Breast epithelium (tissue), 4 donors: ENCODE data around the gene PSAP. TPM values are rescaled to one million over a fixed set of nuclear protein-coding genes. Genes with fewer than 3 reads are reported as not detected.

Source experiments
- DNase-seq, 2 donors: peaks; one replicate each; pipeline ENCODE4 v3.0.0-alpha.2; 2019; ENCODE audit warnings: low spot score in 2 of 2
- H3K27ac ChIP-seq, 2 donors: fragments of 200-600 bp; sonication (generic) in 1 of 2; one replicate each; pipeline ENCODE4 v1.5.1; 2016 to 2019; ENCODE audit warnings: mild to moderate bottlenecking in 1 of 2
- H3K27me3 ChIP-seq, 2 donors: fragments of 200-600 bp; sonication (generic) in 1 of 2; one replicate each; pipeline versions ENCODE4 v1.5.1 to v1.6.0; 2017 to 2019; ENCODE audit warnings: control low read depth in 1 of 2, mild to moderate bottlenecking in 1 of 2
- H3K36me3 ChIP-seq: fragments of 200-600 bp; one replicate; pipeline ENCODE4 v1.5.1; 2019
- H3K4me1 ChIP-seq, 2 donors: fragments of 200-600 bp; sonication (generic); one replicate each; pipeline ENCODE4 v1.5.1; 2016 to 2019; ENCODE audit warnings: control low read depth in 1 of 2
- H3K4me3 ChIP-seq, 3 donors: fragments of 200-600 bp; sonication (generic); 1 replicate in 2 of 3; 2 replicates in 1 of 3; pipeline ENCODE4 v1.5.1; 2016 to 2019; ENCODE audit warnings: mild to moderate bottlenecking in 3 of 3, moderate library complexity in 2 of 3
- H3K9me3 ChIP-seq, 2 donors: fragments of 200-600 bp; sonication (generic) in 1 of 2; one replicate each; pipeline ENCODE4 v1.5.1; 2016 to 2019; ENCODE audit warnings: control low read depth in 1 of 2
- CTCF ChIP-seq, 3 donors: fragments of 450-650 bp; IDR thresholded peaks; one replicate each; pipeline ENCODE4 v1.5.1; 2016 to 2017; ENCODE audit warnings: antibody characterized with exemption in 3 of 3, mild to moderate bottlenecking in 3 of 3, moderate library complexity in 3 of 3
- POLR2A ChIP-seq: fragments of 450-650 bp; IDR thresholded peaks from one replicate; pipeline ENCODE4 v1.6.1; 2016; ENCODE audit warnings: antibody characterized with exemption, mild to moderate bottlenecking, moderate library complexity
- POLR2AphosphoS5 ChIP-seq, 3 donors: sonication (generic); formaldehyde crosslinking; IDR thresholded peaks; one replicate each; pipeline ENCODE4 v1.6.1; 2017; ENCODE audit warnings: antibody characterized with exemption in 3 of 3
- intact Hi-C: fragments of 100-400 bp; cut with DNase I; formaldehyde crosslinking; loops from one replicate; pipeline ENCODE4 v1.15.1; 2023; ENCODE audit warnings: low total_unique reads
- total RNA-seq, 3 donors: library from RNA; depleted of rRNA; stranded (reverse); fragments of >200 nt; gene quantifications; one replicate each; pipeline ENCODE4 v1.1.0, GENCODE V29; 2016

Gene PSAP
- total RNA-seq, 3 donors from 2014 or later: 623 to 1,873 (median 945) TPM

DNA sequence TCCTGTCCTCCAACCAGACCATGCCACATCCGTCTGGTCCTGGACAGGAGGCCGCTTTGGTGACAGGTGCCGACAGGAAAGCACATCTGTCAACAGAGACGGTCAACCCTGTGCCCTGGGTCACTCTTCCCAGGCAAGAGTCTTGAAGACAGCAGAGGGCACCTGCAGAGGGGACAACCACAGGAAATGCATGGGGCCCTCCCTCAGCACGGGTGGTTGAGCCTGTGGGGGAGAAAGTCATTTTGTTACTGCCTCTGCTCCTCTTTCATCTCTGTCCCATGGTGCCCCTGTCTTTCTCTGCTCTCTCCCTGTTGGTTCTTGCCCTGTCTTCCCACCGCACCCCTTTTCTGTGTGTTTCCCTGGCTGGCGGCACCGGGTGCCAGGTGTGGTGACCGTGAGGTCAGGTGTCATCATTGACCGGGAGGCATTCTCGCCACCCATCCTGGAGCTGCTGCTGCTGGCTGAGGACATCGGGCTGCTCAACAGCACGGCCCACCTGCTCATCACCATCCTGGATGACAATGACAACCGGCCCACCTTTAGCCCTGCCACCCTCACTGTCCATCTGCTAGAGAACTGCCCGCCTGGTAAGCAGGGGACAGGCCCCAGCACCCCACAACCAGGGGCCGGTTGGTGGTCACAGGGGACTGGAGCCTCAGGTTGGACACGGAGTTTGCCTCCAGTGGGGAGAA lies 60.2 kb downstream of the PSAP start:
- Histone ChIP-seq H3K27ac (no peak overlapping the region), H3K4me1 (no peaks in the 10 kb centered on the region), H3K27me3 (no peaks in the 10 kb centered on the region), H3K36me3 (no peaks in the 10 kb centered on the region), H3K9me3 (no peaks in the 10 kb centered on the region), H3K4me3 (no peak overlapping the region)
- no peak for DNase-seq
- intact Hi-C loops: loop anchor here (5.0 kb wide), 1 partner anchor 604 kb away; no protein-coding TSS in a partner anchor
- TF ChIP-seq POLR2A: no peak
- TF ChIP-seq CTCF (IDR thresholded peaks at IDR 0.05): no peak
- no peak for TF ChIP-seq POLR2AphosphoS5 (IDR thresholded peaks at IDR 0.05)

DNA sequence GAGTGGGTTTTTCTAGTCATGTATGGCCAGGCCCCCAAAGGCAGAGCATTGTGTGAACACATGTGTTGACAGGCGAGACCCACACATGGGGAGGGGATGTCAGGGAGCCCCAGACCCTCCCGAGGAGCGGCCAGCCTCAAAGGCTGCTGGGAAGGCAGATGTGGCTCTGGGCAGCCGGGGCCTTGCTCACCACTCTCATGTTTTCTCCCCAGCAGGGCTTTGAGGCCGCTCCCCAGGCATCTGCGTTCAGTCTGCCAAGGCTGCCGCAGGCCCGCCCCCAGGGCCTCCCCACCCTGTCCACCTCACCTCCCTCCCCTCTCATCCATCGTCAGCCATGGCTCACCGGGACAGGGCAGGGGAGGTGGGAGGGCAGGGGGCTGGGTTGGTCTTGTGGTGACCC lies 61.2 kb downstream of the PSAP start:
- Histone ChIP-seq H3K36me3 (no peaks in the 10 kb centered on the region), H3K27ac (no peak overlapping the region), H3K4me1 (no peaks in the 10 kb centered on the region), H3K9me3 (no peaks in the 10 kb centered on the region), H3K4me3 (no peak overlapping the region), H3K27me3 (no peaks in the 10 kb centered on the region)
- intact Hi-C loops: loop anchor here (5.0 kb wide), 1 partner anchor 603 kb away; no protein-coding TSS in a partner anchor
- DNase-seq: no peak
- TF ChIP-seq POLR2AphosphoS5 (IDR thresholded peaks at IDR 0.05): no peak
- TF ChIP-seq CTCF (IDR thresholded peaks at IDR 0.05): no peak
- TF ChIP-seq POLR2A: no peak

DNA sequence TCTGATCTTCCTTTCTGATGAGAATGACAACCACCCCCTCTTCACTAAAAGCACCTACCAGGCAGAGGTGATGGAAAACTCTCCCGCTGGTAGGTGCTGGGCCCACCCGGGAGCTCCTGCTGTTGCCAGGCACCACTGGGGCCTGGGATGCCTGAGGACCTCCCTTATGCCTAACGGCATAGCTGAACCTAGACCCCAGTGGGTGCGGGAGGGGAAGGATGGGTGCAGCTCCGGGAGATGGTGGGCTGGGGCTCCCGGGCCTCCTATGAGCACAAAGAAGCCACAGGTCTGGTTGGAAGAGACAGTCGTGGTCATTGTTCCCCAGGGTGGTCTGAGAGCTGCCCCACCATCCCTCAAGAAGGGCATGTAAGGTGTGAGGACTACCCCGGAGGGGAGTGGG lies 62.1 kb downstream of the PSAP start:
- no peak overlapping the region for H3K4me3 ChIP-seq
- TF ChIP-seq CTCF (IDR thresholded peaks at IDR 0.05) (no peak), POLR2A (no peak), POLR2AphosphoS5 (IDR thresholded peaks at IDR 0.05) (no peak)
- intact Hi-C loops: no loop called here
- H3K4me1 ChIP-seq: no peaks in the 10 kb centered on the region
- no peaks in the 10 kb centered on the region for H3K9me3 ChIP-seq
- H3K27ac ChIP-seq: no peak overlapping the region
- H3K27me3 ChIP-seq: no peaks in the 10 kb centered on the region
- no peaks in the 10 kb centered on the region for H3K36me3 ChIP-seq
- no peak for DNase-seq

GRCh38 chr10:71784679-71785272 lies 66.3 kb downstream of the PSAP start:
- Histone ChIP-seq H3K27me3 (no peaks in the 10 kb centered on the region), H3K36me3 (no peaks in the 10 kb centered on the region), H3K4me3 (no peak overlapping the region), H3K27ac (no peak overlapping the region), H3K9me3 (no peaks in the 10 kb centered on the region), H3K4me1 (no peaks in the 10 kb centered on the region)
- intact Hi-C loops: no loop called here
- no peak for TF ChIP-seq CTCF (IDR thresholded peaks at IDR 0.05)
- no peak for TF ChIP-seq POLR2A
- no peak for TF ChIP-seq POLR2AphosphoS5 (IDR thresholded peaks at IDR 0.05)
- DNase-seq: no peak

DNA sequence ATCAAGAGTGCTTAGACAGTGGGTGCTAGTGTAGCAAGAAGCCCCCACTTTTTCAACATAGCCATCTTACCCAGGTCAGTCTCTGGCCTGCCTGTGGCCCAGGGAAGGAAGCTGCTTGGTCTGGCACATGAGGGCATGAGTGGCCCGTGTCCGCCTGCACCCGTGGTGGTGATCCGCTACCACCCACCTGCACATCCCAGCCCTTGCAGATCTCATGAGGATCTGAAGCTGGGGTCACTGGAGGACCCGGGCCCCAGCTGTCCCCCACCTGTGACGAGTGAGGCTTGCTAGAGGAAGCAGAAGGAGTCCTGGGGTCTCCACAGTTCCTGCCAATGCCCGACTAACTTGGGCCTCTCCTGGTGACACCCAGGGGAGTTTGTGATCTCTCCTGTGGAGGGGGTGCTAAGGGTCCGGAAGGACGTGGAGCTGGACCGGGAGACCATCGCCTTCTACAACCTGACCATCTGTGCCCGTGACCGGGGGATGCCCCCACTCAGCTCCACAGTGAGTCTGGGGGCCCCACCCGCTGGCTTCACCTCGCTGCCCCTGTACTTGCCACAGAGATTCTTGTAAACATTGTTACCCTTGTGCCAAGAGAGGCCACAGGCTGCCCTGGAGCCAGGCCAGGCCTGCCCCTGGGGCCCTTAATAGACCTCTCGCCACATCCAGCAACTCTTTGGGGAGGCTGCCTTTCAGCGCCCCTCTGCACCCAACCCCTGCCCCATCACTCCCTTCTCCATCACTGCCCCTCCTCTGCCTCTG lies 67.0 kb downstream of the PSAP start:
- TF ChIP-seq CTCF (IDR thresholded peaks at IDR 0.05): no peak
- no peak for TF ChIP-seq POLR2AphosphoS5 (IDR thresholded peaks at IDR 0.05)
- no peak overlapping the region for H3K4me3 ChIP-seq
- no peaks in the 10 kb centered on the region for H3K27me3 ChIP-seq
- no peak overlapping the region for H3K27ac ChIP-seq
- no peaks in the 10 kb centered on the region for H3K9me3 ChIP-seq
- intact Hi-C loops: no loop called here
- H3K36me3 ChIP-seq: no peaks in the 10 kb centered on the region
- no peak for DNase-seq
- no peaks in the 10 kb centered on the region for H3K4me1 ChIP-seq
